Keratinocyte (primary cell): Measurements from ENCODE around the gene ABHD16A.

Experiments used
- EZH2 ChIP-seq: IDR thresholded peaks from one replicate; pipeline ENCODE4 v1.6.1; 2012; ENCODE audit warnings: inconsistent platforms, mild to moderate bottlenecking, low read length, moderate library complexity
- TF ChIP-seq, protein P1 (sequence below), 3 experiments: IDR thresholded peaks in 1 of 3; conservative IDR thresholded peaks in 1 of 3; optimal IDR thresholded peaks in 1 of 3; 2 replicates in 2 of 3; 3 replicates in 1 of 3; pipeline versions ENCODE3 to v1.5.1; 2011; ENCODE audit warnings: low read length in 3 of 3, mild to moderate bottlenecking in 3 of 3, moderate library complexity in 2 of 3, control low read depth in 1 of 3, inconsistent platforms in 1 of 3; ENCODE audit not compliant: insufficient read depth in 2 of 3; ENCODE audit errors: extremely low read depth in 1 of 3

DNA sequence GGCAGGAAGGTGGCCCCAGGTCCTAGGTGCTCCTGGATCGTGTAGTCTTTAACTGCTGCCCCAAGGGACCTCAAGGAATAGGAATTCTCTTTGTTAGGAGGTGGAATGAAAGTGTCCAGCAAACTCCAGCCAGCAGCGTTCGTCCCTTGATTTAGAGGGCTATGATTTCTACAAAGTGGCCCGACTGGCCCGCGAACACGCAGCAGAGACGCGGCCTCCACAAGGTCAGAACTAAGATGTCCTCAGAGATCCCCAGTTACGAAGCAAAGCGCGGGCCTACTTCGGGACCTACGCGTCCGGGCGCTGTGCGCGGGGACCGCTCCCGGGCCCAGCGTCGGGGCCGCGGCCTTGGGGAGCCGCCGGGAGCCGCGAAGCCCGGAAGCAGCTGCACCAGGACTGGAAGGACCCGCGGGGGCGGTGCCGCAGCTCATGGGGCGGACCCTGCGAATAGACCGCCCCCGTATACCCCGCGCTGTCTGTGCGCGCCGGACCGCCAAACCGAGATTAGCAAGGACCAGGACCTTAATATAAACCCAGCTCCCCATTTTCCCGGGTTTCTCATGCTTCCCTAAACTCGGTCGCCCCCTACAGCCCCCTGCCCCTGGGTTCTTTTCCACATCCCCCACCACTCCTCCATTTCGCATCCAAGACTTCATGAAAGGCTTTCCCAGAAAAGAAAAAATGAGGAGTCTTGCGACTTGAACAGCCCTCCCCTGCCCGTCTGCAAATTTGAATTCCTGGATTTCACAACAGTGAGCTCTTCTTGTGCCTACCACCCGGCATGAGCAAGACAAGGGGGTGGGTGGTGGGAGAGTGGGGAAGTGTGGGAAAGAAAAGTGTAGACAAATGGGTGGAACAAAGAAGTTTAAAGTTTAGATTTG, 42.5 kb downstream of the ABHD16A start, which contains the start of gene C6orf47:
- TF ChIP-seq, protein P1, sequence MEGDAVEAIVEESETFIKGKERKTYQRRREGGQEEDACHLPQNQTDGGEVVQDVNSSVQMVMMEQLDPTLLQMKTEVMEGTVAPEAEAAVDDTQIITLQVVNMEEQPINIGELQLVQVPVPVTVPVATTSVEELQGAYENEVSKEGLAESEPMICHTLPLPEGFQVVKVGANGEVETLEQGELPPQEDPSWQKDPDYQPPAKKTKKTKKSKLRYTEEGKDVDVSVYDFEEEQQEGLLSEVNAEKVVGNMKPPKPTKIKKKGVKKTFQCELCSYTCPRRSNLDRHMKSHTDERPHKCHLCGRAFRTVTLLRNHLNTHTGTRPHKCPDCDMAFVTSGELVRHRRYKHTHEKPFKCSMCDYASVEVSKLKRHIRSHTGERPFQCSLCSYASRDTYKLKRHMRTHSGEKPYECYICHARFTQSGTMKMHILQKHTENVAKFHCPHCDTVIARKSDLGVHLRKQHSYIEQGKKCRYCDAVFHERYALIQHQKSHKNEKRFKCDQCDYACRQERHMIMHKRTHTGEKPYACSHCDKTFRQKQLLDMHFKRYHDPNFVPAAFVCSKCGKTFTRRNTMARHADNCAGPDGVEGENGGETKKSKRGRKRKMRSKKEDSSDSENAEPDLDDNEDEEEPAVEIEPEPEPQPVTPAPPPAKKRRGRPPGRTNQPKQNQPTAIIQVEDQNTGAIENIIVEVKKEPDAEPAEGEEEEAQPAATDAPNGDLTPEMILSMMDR (optimal IDR thresholded peaks at IDR 0.05 in 1 of 3, IDR thresholded peaks at IDR 0.05 in 1 of 3, conservative IDR thresholded peaks at IDR 0.05 in 1 of 3; ENCODE audit: extremely low read depth in 1 of 3, insufficient read depth in 2 of 3, low read length in 3 of 3): no peak
- no peak for TF ChIP-seq EZH2
